Astrocyte of the spinal cord (primary cell): ENCODE measurements around the gene TP53BP1.
A peak's percentile ranks its signal among the peaks of the same experiment; 100 is the strongest.
"Not testable (repeated sequence)": the region's sequence is repeated elsewhere in the genome, so short reads cannot be mapped to it uniquely, and the experiment has no call there.

Source experiments
- DNase-seq: peaks from one replicate; pipeline ENCODE4 v3.0.0; 2011; ENCODE audit warnings: low read depth, low spot score
- H3K4me3 ChIP-seq: 2 replicates; pipeline ENCODE4 v1.5.1; 2011; ENCODE audit warnings: low read depth, mild to moderate bottlenecking, low read length, moderate library complexity
- in situ Hi-C: cut with HindIII; loops from 2 replicates; pipeline ENCODE4 v1.10.0; 2017; ENCODE audit warnings: low sequenced_read_pairs
- TF ChIP-seq, protein P1 (sequence below): IDR thresholded peaks from 2 replicates; pipeline ENCODE4 v1.5.1; 2012; ENCODE audit warnings: low read depth, mild to moderate bottlenecking, low read length, inconsistent platforms

Gene TP53BP1, protein sequence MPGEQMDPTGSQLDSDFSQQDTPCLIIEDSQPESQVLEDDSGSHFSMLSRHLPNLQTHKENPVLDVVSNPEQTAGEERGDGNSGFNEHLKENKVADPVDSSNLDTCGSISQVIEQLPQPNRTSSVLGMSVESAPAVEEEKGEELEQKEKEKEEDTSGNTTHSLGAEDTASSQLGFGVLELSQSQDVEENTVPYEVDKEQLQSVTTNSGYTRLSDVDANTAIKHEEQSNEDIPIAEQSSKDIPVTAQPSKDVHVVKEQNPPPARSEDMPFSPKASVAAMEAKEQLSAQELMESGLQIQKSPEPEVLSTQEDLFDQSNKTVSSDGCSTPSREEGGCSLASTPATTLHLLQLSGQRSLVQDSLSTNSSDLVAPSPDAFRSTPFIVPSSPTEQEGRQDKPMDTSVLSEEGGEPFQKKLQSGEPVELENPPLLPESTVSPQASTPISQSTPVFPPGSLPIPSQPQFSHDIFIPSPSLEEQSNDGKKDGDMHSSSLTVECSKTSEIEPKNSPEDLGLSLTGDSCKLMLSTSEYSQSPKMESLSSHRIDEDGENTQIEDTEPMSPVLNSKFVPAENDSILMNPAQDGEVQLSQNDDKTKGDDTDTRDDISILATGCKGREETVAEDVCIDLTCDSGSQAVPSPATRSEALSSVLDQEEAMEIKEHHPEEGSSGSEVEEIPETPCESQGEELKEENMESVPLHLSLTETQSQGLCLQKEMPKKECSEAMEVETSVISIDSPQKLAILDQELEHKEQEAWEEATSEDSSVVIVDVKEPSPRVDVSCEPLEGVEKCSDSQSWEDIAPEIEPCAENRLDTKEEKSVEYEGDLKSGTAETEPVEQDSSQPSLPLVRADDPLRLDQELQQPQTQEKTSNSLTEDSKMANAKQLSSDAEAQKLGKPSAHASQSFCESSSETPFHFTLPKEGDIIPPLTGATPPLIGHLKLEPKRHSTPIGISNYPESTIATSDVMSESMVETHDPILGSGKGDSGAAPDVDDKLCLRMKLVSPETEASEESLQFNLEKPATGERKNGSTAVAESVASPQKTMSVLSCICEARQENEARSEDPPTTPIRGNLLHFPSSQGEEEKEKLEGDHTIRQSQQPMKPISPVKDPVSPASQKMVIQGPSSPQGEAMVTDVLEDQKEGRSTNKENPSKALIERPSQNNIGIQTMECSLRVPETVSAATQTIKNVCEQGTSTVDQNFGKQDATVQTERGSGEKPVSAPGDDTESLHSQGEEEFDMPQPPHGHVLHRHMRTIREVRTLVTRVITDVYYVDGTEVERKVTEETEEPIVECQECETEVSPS (N-terminal part only)

DNA sequence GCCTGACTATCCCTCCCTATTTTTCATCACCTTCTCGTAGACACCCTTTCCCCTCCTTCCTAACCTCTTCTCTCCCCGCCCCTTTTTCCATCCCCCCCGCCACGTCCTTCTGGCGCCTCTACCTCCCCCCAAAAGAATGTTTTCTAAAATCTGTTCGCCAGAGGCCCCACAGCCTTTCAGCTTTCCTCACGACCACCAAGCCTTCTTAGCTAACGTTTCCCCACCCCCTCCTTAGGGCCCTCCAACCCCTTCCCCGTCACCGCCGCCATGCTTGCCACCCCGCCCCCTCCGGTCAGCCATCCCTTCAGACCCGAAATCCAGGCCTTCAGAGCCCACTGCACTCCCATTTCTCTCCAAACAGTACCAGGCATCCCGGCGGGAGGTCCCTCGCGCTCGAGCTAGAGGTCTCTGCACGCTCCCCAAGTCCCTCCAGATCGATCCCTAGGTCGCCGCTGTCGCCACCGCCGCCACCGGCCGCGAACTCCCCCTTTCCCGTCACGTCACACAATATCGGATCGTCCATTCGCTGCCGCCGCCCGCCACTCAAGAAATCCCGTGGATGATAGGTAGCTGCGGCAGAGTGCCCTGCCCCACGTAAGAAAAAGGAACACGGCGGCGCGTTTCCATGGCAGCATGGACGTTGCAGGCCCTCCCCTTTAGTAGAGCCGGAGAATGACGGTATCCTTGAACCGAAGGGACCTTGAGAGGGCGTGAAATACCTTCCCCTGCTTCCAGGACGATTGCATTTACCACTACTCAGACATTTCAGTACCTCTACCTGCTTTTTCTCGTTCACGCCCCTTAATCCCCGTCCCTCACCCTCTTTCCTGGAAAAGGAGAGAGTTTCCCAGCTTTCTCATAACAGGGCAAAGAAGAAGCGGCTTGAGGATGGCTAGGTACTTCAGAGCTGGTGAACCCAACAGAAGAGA, at the start of gene TP53BP1:
TP53BP1 (minus strand) TSS at position 484 of the 929 bp plus-strand sequence; CDS start at position 371, 113 bp downstream.
- DNase-seq = peak; percentile 94
- peak within 1 kb of the TSS; percentile 91 for H3K4me3 ChIP-seq
- in situ Hi-C loops = no loop called here
- TF ChIP-seq, protein P1, sequence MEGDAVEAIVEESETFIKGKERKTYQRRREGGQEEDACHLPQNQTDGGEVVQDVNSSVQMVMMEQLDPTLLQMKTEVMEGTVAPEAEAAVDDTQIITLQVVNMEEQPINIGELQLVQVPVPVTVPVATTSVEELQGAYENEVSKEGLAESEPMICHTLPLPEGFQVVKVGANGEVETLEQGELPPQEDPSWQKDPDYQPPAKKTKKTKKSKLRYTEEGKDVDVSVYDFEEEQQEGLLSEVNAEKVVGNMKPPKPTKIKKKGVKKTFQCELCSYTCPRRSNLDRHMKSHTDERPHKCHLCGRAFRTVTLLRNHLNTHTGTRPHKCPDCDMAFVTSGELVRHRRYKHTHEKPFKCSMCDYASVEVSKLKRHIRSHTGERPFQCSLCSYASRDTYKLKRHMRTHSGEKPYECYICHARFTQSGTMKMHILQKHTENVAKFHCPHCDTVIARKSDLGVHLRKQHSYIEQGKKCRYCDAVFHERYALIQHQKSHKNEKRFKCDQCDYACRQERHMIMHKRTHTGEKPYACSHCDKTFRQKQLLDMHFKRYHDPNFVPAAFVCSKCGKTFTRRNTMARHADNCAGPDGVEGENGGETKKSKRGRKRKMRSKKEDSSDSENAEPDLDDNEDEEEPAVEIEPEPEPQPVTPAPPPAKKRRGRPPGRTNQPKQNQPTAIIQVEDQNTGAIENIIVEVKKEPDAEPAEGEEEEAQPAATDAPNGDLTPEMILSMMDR = no peak

GRCh38 chr15:43541785-43542184, 48.8 kb upstream of the TP53BP1 start:
- in situ Hi-C loops = no loop called here
- TF ChIP-seq, protein P1 = no peak
- no peak for DNase-seq
- no peak overlapping the region for H3K4me3 ChIP-seq

DNA sequence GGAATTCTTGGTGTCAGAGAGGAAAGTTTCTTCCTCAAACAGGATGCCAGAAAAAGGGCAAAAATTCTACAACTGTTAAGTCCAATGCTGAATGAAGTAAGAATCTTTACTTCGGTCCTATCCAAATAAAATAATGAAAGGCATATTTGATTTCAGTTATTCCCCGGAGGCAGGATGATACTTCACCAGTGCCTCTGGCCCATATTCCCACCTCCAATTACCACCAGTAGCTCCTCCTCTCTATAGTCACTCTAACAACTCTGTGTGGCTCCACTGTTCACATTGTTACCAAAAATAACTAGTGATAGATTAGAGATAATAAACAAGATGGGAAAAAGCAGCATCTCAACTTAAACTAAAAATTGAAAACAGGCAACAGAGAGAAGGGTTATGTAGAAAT, 45.1 kb upstream of the TP53BP1 start:
- in situ Hi-C loops = no loop called here
- no peak for DNase-seq
- H3K4me3 ChIP-seq = no peak overlapping the region
- TF ChIP-seq, protein P1 = no peak

DNA sequence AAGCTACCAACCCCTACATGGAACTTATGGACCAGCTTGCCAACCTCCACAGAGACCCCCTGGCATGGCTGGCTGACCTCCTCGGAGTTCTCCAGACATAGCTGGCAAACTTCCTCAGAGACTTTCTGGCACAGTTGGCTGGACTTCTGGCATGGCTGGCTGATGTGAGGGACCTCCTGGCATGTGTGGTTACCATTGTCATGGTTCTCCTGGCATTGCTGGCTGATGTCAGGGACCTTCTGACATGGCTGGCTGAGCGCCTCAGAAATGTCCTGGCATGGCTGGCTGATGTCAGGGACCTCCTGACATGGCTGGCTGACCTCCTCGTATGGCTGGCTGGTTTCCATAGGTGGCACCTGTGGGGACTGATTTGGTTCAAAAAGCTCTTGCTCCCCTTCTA, 41.9 kb upstream of the TP53BP1 start:
- TF ChIP-seq, protein P1 = no peak
- in situ Hi-C loops = no loop called here
- no peak for DNase-seq
- no peak overlapping the region for H3K4me3 ChIP-seq

DNA sequence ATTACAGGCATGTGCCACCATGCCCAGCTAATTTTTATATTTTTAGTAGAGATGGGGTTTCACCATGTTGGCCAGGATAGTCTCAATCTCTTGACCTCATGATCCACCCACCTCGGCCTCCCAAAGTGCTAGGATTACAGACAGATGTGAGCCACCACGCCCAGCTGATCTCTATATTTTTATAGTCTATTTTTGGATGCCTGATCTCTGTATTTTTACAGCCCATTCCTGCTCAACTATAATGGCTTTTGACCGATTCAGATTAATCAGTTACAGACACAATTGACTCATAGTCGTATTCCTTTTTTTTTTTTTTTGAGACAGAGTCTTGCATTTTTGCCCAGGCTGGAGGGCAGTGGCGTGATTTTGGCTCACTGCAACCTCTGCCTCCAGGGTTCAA, 39.9 kb upstream of the TP53BP1 start:
- in situ Hi-C loops, DNase-seq, H3K4me3 ChIP-seq: not testable (repeated sequence)

- no peak for DNase-seq
- TF ChIP-seq, protein P1 = no peak
- in situ Hi-C loops = no loop called here
- no peak overlapping the region for H3K4me3 ChIP-seq
These were observed 38.2 kb upstream of the TP53BP1 start for GRCh38 chr15:43531018-43531670.
